Measurements from ENCODE around the gene SALL3. TPM values are rescaled to one million over a fixed set of nuclear protein-coding genes. Genes with fewer than 3 reads are reported as not detected.

Gene SALL3
- total RNA-seq, 6 donors from 2014 or later: 0.11 to 0.24 TPM; not detected in 4

- TF ChIP-seq POLR2AphosphoS5 (IDR thresholded peaks at IDR 0.05) (no peak), CTCF (IDR thresholded peaks at IDR 0.05) (no peak), POLR2A (IDR thresholded peaks at IDR 0.05) (no peak), EP300 (IDR thresholded peaks at IDR 0.05) (no peak)
Measured at GRCh38 chr18:78967692-78968091, 11.9 kb upstream of the SALL3 start.

GRCh38 chr18:78969574-78970315, 9.9 kb upstream of the SALL3 start:
- Histone ChIP-seq H3K27ac (no peak overlapping the region), H3K27me3 (peaks cover 0 to 28% (median 21%) of the 10 kb centered on the region in 4 donors), H3K4me3 (no peak overlapping the region), H3K4me1 (peaks cover 9 to 20% (median 16%) of the 10 kb centered on the region in 4 donors), H3K9me3 (no peaks in the 10 kb centered on the region), H3K36me3 (no peaks in the 10 kb centered on the region)
- WGBS, 2 donors: 71 to 87% methylated on average over 10 to 20 of the region's 20 CpGs
- ATAC-seq (ENCODE audit: low FRiP score in 2 of 2) (no peak), DNase-seq (no peak)
- TF ChIP-seq POLR2AphosphoS5 (IDR thresholded peaks at IDR 0.05) (no peak), EP300 (IDR thresholded peaks at IDR 0.05) (no peak), POLR2A (IDR thresholded peaks at IDR 0.05) (no peak), CTCF (IDR thresholded peaks at IDR 0.05) (no peak)

More at GRCh38 chr18:78967692-78968091, 11.9 kb upstream of the SALL3 start:
- Histone ChIP-seq H3K9me3 (no peaks in the 10 kb centered on the region), H3K36me3 (no peaks in the 10 kb centered on the region), H3K27me3 (peaks cover 0 to 8% (median 3%) of the 10 kb centered on the region in 4 donors), H3K4me1 (no peaks in the 10 kb centered on the region), H3K27ac (no peak overlapping the region), H3K4me3 (no peak overlapping the region)
- 84 to 87% methylated on average over 6 of the region's 6 CpGs for WGBS, 2 donors
- DNase-seq (no peak), ATAC-seq (ENCODE audit: low FRiP score in 2 of 2) (no peak)

GRCh38 chr18:78970774-78971333, 8.8 kb upstream of the SALL3 start:
- WGBS, 2 donors: 88 to 89% methylated on average over 12 of the region's 12 CpGs

GRCh38 chr18:78971511-78972245, 7.9 kb upstream of the SALL3 start:
- no peak for ATAC-seq (ENCODE audit: low FRiP score in 2 of 2)
- 77 to 81% methylated on average over 15 of the region's 15 CpGs for WGBS, 2 donors
- H3K9me3 ChIP-seq: no peaks in the 10 kb centered on the region
- no peaks in the 10 kb centered on the region for H3K36me3 ChIP-seq
- no peak for TF ChIP-seq POLR2A (IDR thresholded peaks at IDR 0.05)
- no peak for TF ChIP-seq EP300 (IDR thresholded peaks at IDR 0.05)
- TF ChIP-seq POLR2AphosphoS5 (IDR thresholded peaks at IDR 0.05): no peak
- TF ChIP-seq CTCF (IDR thresholded peaks at IDR 0.05): no peak
- H3K27me3 ChIP-seq: peaks cover 0 to 36% (median 24%) of the 10 kb centered on the region in 4 donors
- H3K27ac ChIP-seq: no peak overlapping the region
- DNase-seq: no peak
- no peak overlapping the region for H3K4me3 ChIP-seq
- H3K4me1 ChIP-seq: peaks cover 9 to 20% (median 16%) of the 10 kb centered on the region in 4 donors

More at GRCh38 chr18:78970774-78971333, 8.8 kb upstream of the SALL3 start:
- Histone ChIP-seq H3K27me3 (peaks cover 0 to 35% (median 24%) of the 10 kb centered on the region in 4 donors), H3K27ac (no peak overlapping the region), H3K36me3 (no peaks in the 10 kb centered on the region), H3K4me3 (no peak overlapping the region), H3K4me1 (peaks cover 9 to 20% (median 16%) of the 10 kb centered on the region in 4 donors), H3K9me3 (no peaks in the 10 kb centered on the region)
- TF ChIP-seq POLR2AphosphoS5 (IDR thresholded peaks at IDR 0.05): no peak
- no peak for TF ChIP-seq POLR2A (IDR thresholded peaks at IDR 0.05)
- TF ChIP-seq EP300 (IDR thresholded peaks at IDR 0.05): no peak
- TF ChIP-seq CTCF (IDR thresholded peaks at IDR 0.05): no peak
- DNase-seq (no peak), ATAC-seq (ENCODE audit: low FRiP score in 2 of 2) (no peak)
